Vagina (tissue), 2 donors: ENCODE data around the gene ZNF583. TPM values are rescaled to one million over a fixed set of nuclear protein-coding genes. Genes with fewer than 3 reads are reported as not detected.

Source experiments
- DNase-seq, 2 donors: peaks; one replicate each; pipeline ENCODE4 v3.0.0-alpha.2; 2017; ENCODE audit errors: extremely low spot score in 2 of 2
- H3K27ac ChIP-seq: fragments of 200-600 bp; sonication (generic); one replicate; pipeline ENCODE4 v1.5.1; 2019
- H3K27me3 ChIP-seq: fragments of 200-600 bp; sonication (generic); one replicate; pipeline ENCODE4 v1.5.1; 2019
- H3K36me3 ChIP-seq, 2 donors: fragments of 200-600 bp; sonication (generic); one replicate each; pipeline ENCODE4 v1.5.1; 2017 to 2019
- H3K4me1 ChIP-seq: fragments of 200-600 bp; sonication (generic); one replicate; pipeline ENCODE4 v1.5.1; 2019
- H3K4me3 ChIP-seq, 2 donors: fragments of 200-600 bp; sonication (generic); 1 replicate in 1 of 2; 2 replicates in 1 of 2; pipeline ENCODE4 v1.5.1; 2016 to 2019
- H3K9me3 ChIP-seq: fragments of 200-600 bp; sonication (generic); one replicate; pipeline ENCODE4 v1.5.1; 2019
- CTCF ChIP-seq, 3 experiments: fragments of 450-650 bp in 2 of 3; fragments of 200-600 bp in 1 of 3; sonication (generic) in 1 of 3; IDR thresholded peaks; one replicate each; pipeline ENCODE4 v1.5.1; 2017 to 2019; ENCODE audit warnings: antibody characterized with exemption in 3 of 3, mild to moderate bottlenecking in 2 of 3, moderate library complexity in 2 of 3
- POLR2A ChIP-seq, 2 donors: fragments of 450-650 bp; IDR thresholded peaks; one replicate each; pipeline ENCODE4 v1.6.1; 2017; ENCODE audit warnings: antibody characterized with exemption in 2 of 2, mild to moderate bottlenecking in 2 of 2, moderate library complexity in 2 of 2
- POLR2AphosphoS5 ChIP-seq, 2 donors: sonication (generic); formaldehyde crosslinking; IDR thresholded peaks; one replicate each; pipeline ENCODE4 v1.9.0; 2017; ENCODE audit warnings: antibody characterized with exemption in 2 of 2, mild to moderate bottlenecking in 2 of 2, low read depth in 1 of 2; ENCODE audit not compliant: insufficient read depth in 1 of 2
- intact Hi-C: fragments of 100-400 bp; cut with DNase I; formaldehyde crosslinking; loops from one replicate; pipeline ENCODE4 v1.15.1; 2023
- total RNA-seq: library from RNA; depleted of rRNA; stranded (reverse); fragments of >200 nt; gene quantifications from one replicate; pipeline ENCODE4 v1.2.3, GENCODE V29; 2016

ZNF583 gene
- total RNA-seq, 1 donor from 2014 or later: 2.2 TPM

- Histone ChIP-seq H3K4me1 (peaks cover 20% of the 10 kb centered on the region), H3K4me3 (no peak overlapping the region), H3K27ac (no peak overlapping the region), H3K9me3 (peaks cover 4% of the 10 kb centered on the region), H3K27me3 (no peaks in the 10 kb centered on the region), H3K36me3 (peaks cover 0 to 47% of the 10 kb centered on the region in 2 donors)
- intact Hi-C loops: no loop called here
- TF ChIP-seq CTCF (IDR thresholded peaks at IDR 0.05) (no peak), POLR2AphosphoS5 (IDR thresholded peaks at IDR 0.05; ENCODE audit: insufficient read depth in 1 of 2, low read depth in 1 of 2) (no peak), POLR2A (IDR thresholded peaks at IDR 0.05) (no peak)
- no peak for DNase-seq
These were observed 34.1 kb upstream of the ZNF583 start for GRCh38 chr19:56369886-56370676.

- TF ChIP-seq POLR2AphosphoS5 (IDR thresholded peaks at IDR 0.05; ENCODE audit: insufficient read depth in 1 of 2, low read depth in 1 of 2): no peak
- TF ChIP-seq CTCF (IDR thresholded peaks at IDR 0.05): no peak
- no peak for TF ChIP-seq POLR2A (IDR thresholded peaks at IDR 0.05)
- DNase-seq: no peak
- H3K4me1 ChIP-seq: peaks cover 20% of the 10 kb centered on the region
- H3K27me3 ChIP-seq: no peaks in the 10 kb centered on the region
- H3K36me3 ChIP-seq: peaks cover 3 to 69% of the 10 kb centered on the region in 2 donors
- no peak overlapping the region for H3K27ac ChIP-seq
- intact Hi-C loops: no loop called here
- no peak overlapping the region for H3K4me3 ChIP-seq
- H3K9me3 ChIP-seq: peaks cover 19% of the 10 kb centered on the region
These were observed 31.9 kb upstream of the ZNF583 start for GRCh38 chr19:56372281-56372680.

- Histone ChIP-seq H3K9me3 (peaks cover 29% of the 10 kb centered on the region), H3K27ac (no peak overlapping the region), H3K36me3 (peaks cover 6 to 69% of the 10 kb centered on the region in 2 donors), H3K27me3 (no peaks in the 10 kb centered on the region), H3K4me3 (no peak overlapping the region), H3K4me1 (no peaks in the 10 kb centered on the region)
- DNase-seq: no peak
- TF ChIP-seq CTCF (IDR thresholded peaks at IDR 0.05) (no peak), POLR2AphosphoS5 (IDR thresholded peaks at IDR 0.05; ENCODE audit: insufficient read depth in 1 of 2, low read depth in 1 of 2) (no peak), POLR2A (IDR thresholded peaks at IDR 0.05) (no peak)
- intact Hi-C loops: no loop called here
These were observed 26.8 kb upstream of the ZNF583 start for GRCh38 chr19:56377105-56377924.

- Histone ChIP-seq H3K4me1 (no peaks in the 10 kb centered on the region), H3K4me3 (no peak overlapping the region), H3K36me3 (peaks cover 0 to 51% of the 10 kb centered on the region in 2 donors), H3K27ac (no peak overlapping the region), H3K9me3 (peaks cover 9% of the 10 kb centered on the region), H3K27me3 (no peaks in the 10 kb centered on the region)
- intact Hi-C loops: no loop called here
- no peak for DNase-seq
- no peak for TF ChIP-seq POLR2A (IDR thresholded peaks at IDR 0.05)
- no peak for TF ChIP-seq POLR2AphosphoS5 (IDR thresholded peaks at IDR 0.05; ENCODE audit: insufficient read depth in 1 of 2, low read depth in 1 of 2)
- no peak for TF ChIP-seq CTCF (IDR thresholded peaks at IDR 0.05)
These were observed 20.1 kb upstream of the ZNF583 start for GRCh38 chr19:56383826-56384605.
